Smooth muscle cell of the brain vasculature (primary cell): ENCODE data around the gene WFDC8.

Source experiments
- DNase-seq: peaks from one replicate; pipeline ENCODE4 v3.0.0-alpha.2; 2012; ENCODE audit warnings: low read depth, low spot score

Gene WFDC8

GRCh38 chr20:45548410-45548809 is 30.7 kb downstream of the WFDC8 start:
- no peak for DNase-seq

- DNase-seq: no peak
These were observed 31.8 kb downstream of the WFDC8 start, which contains the start of gene EPPIN for GRCh38 chr20:45547206-45547770. Gene EPPIN (minus strand): TSS chr20:45547401. CDS start chr20:45547357, 44 bp downstream.

GRCh38 chr20:45545754-45546453 is 33.2 kb downstream of the WFDC8 start:
- DNase-seq: no peak

GRCh38 chr20:45545351-45545750 is 33.7 kb downstream of the WFDC8 start:
- no peak for DNase-seq

- DNase-seq: no peak
These were observed 39.7 kb downstream of the WFDC8 start, which contains the start of gene WFDC6 for GRCh38 chr20:45539382-45539781. Gene WFDC6 (minus strand): TSS chr20:45539482. CDS start chr20:45539407, 75 bp downstream.

GRCh38 chr20:45538209-45538799 is 40.8 kb downstream of the WFDC8 start:
- DNase-seq: no peak

GRCh38 chr20:45527294-45527693 is 51.8 kb downstream of the WFDC8 start:
- no peak for DNase-seq

GRCh38 chr20:45523821-45524220 is 55.3 kb downstream of the WFDC8 start:
- no peak for DNase-seq

GRCh38 chr20:45518282-45518681 is 60.8 kb downstream of the WFDC8 start:
- DNase-seq: no peak

- no peak for DNase-seq
These were observed 63.8 kb downstream of the WFDC8 start, which contains the start of gene SPINT3 for GRCh38 chr20:45515147-45515913. Gene SPINT3 (minus strand): TSS chr20:45515622. CDS start chr20:45515608, 14 bp downstream.

GRCh38 chr20:45510242-45510862 is 68.7 kb downstream of the WFDC8 start:
- no peak for DNase-seq

- DNase-seq: no peak
These were observed 70.0 kb downstream of the WFDC8 start for GRCh38 chr20:45509091-45509490.

- DNase-seq: no peak
These were observed 70.8 kb downstream of the WFDC8 start for GRCh38 chr20:45508068-45508886.

- DNase-seq: no peak
These were observed 71.9 kb downstream of the WFDC8 start for GRCh38 chr20:45507011-45507820.

GRCh38 chr20:45506398-45506797 is 72.7 kb downstream of the WFDC8 start:
- DNase-seq: no peak

- DNase-seq: no peak
These were observed 75.7 kb downstream of the WFDC8 start for GRCh38 chr20:45503403-45503802.

- no peak for DNase-seq
These were observed 76.5 kb downstream of the WFDC8 start for GRCh38 chr20:45502561-45502960.
